Retina (tissue), 1 donor: ENCODE data around the gene FOXD4.
"Not testable (repeated sequence)": the region's sequence is repeated elsewhere in the genome, so short reads cannot be mapped to it uniquely, and the experiment has no call there.

Source experiments
- DNase-seq: peaks from one replicate; pipeline ENCODE4 v3.0.0-alpha.2; 2016

The FOXD4 gene

DNA sequence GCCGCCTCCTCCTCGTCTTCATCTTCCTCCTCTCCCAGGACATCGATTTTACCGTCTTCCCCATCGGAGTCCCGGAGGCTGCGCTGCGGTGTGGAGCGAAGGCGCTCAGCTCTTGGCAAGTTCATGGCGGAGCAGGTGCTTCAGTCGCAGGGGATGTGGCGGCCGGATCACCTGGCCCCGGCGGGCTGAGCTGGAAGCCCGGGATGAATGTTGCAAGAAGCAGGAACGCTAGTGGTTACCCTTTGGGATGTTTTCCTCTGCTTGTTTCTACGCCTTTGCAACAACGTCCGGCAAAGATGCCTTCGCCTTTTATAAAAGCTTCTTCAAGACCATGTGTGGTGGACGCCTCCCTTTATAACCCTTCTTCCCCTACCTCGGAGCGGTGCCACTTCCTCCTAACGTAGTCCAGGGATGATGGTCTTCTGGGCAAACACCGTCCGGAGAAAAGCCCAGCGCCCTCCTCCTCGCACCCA, at the start of gene FOXD4:
TSS of gene FOXD4 (minus strand) at position 423 of the 473 bp plus-strand sequence. CDS start at position 125, 298 bp downstream.
- peak; percentile 57 for DNase-seq

DNA sequence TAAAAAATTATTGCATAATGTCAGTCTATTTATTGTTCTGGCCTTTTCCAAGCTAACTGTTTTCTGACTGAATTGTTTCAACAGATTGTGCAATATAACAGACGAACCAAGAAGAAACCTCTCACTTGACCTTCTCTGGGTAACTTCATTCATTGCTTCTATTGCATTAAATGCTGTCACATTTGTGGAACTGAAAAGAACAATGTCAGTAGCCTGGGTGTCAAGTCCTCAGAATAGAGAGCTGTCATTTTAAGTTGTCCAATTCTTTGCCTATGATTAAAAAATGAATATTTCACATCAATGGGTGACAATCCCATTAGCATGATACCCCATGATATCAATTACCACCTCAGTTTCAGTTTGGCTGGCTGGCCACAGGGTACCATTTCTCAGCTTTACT, 41.7 kb upstream of the FOXD4 start:
- peak; percentile 1 for DNase-seq

DNA sequence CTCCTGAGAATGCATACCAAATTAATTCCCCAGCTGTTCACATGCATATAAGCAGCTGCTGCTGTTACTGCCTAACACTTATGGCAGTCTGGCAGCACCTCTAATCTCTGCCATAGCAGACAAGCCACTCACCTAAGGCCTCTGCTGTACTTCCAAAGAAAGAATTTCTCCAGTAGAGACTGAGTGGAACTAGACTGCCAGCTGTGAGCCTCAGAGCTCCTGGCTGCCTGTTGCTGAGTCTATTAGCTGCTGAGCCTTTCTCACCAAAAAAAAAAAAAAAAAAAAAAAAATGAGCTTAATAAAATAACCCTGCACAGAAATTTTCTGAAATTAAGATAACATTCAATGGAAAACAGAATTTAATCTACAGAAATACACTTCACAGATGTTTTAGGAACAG, 33.0 kb upstream of the FOXD4 start:
- not testable (repeated sequence) for DNase-seq

DNA sequence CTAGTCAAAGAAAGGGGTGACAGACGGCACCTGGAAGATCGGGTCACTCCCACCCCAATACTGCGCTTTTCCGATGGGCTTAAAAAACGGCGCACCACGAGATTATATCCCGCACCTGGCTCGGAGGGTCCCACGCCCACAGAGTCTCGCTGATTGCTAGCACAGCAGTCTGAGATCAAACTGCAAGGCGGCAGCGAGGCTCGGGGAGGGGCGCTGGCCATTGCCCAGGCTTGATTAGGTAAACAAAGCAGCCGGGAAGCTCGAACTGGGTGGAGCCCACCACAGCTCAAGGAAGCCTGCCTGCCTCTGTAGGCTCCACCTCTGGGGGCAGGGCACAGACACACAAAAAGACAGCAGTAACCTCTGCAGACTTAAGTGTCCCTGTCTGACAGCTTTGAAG, 21.7 kb upstream of the FOXD4 start:
- not testable (repeated sequence) for DNase-seq

DNA sequence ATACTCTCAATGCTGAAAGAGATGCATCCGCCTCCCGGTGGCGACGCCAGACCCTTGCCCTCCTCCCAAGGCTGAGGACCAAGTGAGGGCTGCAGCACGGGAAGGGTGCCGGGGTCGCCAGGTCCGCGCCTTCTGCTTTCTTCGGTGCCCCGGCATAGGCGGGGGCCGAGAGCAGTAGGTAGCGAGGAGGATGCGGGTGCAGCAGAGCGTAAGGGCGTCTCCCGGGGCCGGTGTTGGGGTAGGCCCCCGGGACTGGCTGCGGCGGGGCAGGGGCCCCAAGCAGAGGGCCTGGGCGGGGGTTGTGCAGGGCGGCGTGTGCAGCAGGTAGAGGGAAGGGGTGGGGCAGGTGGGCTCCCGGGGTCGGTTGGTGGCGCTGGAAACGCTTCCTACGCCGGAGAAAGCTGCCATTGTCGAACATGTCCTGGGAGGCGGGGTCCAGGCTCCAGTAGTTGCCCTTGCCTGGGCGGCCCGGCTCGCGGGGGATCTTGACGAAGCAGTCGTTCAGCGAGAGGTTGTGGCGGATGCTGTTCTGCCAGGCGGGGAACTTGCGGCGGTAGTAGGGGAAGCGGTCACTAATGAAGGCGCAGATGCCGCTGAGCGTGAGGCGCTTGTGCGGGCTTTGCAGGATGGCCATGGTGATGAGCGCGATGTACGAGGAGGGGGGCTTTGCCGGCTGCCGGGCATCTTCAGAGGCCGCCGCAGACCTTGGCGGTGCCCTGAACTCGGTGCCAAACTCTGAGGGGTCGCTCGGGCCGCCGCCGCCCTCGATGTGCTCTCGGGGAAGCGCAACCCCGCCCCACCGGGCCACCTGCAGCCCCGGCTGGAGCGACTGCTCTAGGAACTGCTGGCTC, 848 bp downstream of the FOXD4 start:
- peak; percentile 36 for DNase-seq

DNA sequence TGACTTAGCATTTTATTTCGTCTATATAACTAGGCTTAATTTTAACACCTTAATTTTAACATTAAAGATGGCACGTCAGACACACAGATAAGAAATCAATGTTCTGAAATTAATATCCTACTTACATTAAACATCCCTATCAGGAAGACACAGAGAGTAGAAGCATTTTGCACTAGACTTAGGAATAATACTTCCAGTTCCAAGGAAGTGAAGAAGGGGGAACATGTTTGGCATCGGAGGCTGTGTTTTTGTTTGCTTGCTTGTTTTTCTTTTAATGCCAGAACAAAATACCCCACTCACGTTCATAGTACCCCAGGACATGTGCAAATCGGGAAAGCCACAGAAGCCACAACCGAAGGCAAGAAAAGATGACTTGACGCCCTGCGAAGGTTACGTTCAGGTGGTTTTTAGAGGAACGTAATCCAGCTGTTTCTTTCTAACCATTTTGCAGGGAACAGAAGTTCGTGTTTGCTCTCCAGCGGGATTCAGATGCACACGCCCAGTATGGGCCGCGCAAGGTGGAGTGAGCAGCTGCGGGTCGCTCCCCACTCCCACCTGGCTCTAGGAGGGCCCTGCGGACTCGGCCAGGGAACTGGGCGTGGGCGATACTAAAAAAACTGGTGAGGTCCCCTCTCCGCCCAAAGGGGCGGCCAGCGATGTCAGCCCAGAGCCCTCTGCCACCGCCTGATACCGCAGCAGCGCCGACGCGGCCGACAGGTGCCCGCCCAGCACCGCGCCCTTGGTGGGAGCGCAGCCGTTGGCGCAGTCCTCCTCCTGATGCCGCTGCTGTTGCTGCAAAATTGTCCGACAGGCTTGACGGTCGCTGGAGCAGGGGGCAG, 1.8 kb downstream of the FOXD4 start:
- peak; percentile 50 for DNase-seq

DNA sequence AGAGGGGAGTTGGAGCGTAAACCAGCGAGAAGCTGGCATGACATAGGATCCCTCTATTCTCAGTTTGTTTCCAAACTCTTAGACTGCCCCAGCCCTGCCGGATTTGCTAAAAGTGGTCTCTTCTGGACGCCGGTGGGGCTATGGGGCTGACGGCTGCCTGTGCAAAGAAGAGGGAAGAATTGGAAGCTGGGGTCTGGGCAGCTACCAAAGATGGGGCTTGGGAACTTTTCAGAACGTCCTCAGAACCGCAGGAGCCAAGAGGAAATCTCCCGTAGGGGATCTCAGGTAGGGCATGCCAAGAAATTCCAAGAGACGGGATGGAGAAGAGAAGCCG, 3.1 kb downstream of the FOXD4 start:
- not testable (repeated sequence) for DNase-seq

DNA sequence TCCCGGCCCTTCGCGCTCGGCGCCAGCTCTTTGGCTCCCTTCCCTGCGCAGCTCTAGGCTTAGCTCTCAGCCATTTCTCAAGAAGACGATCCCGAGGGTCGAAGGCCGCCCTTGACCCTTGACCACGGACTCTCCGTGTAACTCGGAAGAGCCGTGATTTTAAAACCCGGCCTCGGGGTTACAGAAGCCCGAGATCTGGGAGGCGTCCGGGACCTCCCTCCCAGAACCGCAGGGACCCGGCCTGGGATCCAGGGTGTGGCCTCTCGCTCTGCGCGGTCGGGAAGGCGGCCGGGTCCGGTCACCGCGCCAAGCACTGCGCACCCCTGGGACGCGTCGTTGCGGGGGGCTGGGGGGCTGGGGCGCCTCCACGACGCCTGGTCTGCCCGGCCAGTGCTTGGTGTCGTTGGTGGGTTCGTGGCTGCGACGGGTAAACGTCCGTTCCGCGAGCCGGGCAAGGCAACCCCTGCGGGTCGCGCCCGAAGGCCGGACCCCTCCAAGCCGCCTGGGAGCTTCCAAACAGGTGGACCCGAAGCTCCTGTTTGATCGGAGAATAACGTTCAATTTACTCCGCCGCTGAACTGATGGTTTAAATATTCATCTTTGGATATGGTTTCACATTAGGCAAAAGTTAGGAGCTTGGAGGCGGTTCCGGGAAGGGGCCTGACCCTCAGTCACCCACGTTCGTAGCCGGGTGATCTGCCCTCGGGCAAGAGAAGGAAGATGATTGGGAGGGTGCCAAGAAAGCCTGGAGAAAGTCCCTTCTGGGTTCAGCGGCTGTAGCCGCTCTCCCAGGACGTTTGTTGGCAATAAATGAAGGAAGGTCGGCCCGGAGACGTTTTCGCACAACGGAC, 3.7 kb downstream of the FOXD4 start:
- peak; percentile 72 for DNase-seq

DNA sequence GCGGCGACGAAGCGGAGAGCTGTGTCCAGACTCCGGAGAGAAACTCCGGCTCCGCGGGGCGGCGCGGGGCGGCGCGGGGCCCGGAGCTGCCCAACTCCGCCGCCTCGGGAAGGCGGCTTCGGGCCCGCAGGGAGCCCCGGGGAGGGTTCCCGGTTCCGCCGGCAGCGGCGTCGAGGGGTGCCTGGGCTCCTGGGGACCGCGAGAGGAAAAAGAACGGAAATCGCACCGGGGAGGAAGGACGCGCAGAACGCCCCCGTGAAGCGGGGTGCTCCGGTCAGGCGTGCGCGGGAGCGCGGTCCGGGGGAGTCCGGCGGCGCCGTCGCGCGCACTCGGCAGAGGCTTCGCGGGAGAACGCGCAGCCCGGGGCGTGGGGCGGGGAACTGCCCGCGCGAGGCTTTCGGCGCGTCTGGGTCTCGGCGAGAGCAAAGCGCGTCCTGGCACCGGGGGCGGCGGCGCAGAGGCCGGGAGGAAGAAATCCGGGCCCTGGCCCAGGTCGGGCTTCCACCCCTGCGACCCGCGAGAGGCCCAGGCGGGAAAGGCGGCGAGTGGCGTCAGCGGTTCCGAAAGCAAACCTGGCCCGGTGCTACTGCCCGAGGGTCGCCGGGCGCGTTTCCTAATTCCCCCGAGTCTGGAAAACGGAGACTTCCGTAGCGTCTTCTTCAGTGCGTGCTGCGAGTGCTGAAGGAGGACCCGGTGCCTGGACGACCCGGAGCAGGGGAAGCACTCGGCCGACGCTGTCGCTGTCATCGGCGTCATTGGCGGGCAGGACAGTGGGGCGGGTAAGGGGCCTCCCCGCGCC, 4.5 kb downstream of the FOXD4 start:
- DNase-seq = peak; percentile 84

DNA sequence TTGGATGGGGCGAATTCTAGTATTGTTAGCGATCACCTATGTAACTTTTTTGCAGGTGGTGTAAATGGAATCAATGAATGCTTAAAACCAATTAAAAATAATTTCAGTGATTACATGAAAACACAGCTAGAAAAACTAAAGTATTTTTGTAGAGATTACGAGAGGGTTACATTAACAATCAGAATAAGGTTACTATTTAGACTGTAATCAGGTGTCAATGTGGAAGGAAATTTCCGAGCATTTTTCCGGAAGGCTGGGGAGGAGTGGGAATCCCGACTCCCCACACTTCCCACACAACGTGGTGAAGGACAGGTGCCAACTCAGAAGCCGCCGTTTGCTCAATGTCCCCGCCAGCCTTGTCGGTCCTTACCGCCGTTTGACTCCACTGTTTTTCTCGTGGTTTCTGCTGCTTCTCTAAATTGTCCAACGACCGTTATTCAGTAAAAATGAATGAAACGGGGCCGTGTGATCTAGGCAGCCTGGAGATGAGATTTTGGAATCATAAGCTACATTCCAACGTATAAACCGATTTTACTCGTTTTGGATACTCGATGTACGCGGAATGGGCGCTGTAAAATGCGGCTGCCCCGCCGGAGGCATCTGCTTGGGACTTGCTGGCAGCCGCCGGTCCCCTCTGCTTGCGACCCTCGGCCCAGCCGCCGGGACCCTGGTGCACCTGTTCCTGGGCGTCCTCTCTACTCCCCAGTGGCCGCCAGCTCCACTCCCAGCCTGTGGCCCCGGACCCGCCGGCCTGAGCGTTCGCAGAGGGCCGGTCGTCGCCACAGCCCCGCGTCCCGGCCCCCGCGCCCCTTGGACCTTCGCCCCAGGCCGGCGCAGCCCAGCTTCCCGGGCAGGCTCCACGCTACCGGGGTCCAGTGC, 5.4 kb downstream of the FOXD4 start:
- DNase-seq = peak; percentile 83

DNA sequence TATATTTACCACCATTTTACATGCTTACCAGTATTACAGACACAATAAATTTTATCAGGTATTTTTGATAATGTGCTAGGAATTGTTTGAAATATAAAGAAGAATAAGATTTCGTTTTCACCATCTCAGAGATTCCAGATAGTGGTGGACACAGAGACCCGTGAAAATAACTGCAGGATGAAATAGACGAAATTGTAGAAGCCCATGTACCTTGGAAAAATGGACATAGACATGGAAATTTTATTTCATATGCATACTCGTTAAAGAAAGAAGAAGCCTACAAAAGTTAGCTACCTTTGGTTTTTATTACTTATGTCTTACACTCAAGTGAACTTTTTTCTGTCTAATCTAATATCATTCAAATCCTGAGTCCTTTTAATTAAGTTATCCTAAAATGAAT, 7.5 kb downstream of the FOXD4 start:
- DNase-seq = not testable (repeated sequence)

DNA sequence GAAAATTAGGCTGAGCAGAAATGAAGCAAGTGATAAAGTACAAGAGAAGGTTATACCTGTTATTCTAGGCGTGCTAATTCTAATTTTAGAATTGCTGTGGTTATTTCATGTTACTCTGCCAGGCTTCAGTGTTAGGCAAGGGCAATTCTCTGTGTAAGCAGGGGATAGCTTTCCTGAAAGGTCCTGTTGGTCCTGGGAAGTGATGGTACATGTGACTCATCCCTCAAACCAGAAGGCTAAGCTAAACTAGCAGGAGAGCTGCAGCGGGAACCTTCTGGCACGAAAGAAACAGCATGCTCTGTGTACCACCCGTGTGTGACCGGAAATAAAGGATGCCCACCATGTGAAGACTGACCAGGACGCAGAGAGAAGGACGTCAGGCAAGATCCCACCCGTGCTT, 8.7 kb downstream of the FOXD4 start:
- DNase-seq = not testable (repeated sequence)

DNA sequence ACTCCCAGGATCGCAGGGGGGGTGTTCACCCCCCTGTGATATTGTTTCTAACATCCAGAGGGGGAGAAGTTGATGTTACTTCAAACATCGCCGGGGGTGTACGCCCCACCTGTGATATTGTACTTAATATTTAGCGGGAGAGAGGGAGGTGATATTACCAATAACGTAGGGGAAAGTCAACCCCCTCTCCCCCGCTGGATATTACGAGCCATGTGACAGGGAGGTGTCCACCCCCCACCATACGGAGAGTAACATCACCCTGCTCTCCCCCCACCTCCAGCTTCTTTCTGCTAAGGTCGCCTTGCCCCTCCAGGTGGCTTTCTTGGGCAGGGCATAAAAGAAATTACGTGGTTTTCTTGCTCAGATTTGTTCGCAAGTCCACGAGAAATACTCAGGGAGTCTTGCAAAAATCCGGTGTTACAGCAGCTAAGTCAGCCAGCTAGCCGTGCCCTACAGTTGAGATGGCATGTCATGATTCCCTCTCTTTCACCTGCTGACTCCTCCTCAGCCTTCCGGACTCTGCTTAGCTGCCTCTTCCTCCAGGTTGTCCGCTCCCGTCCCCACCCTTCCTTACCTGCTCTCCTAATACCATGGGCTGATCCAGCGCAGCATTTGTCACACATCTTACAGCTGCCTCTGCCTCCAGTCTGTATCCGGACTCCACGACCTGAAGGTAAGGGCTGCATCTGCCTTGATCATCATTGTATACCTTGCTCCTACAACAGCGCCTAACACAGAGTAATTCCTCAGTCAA, 9.3 kb downstream of the FOXD4 start:
- DNase-seq = not testable (repeated sequence)

DNA sequence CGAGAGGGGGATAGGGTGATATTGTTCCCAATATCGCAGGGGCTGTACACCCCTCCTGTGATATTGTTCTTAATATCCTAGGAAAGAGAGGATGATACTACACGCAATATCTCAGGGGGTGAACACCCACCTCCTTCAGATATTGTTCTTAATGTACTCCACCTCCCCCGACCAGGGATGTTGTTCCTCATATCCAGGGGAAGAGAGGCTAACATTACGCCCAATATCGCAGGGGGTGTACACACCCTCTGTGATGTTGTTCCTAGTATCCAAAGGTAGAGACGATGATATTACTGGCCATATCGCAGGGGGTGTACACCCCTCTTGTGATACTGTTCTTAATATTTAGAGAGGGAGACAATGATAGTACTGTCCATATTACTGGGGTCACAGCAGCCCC, 12.2 kb downstream of the FOXD4 start:
- DNase-seq = not testable (repeated sequence)

DNA sequence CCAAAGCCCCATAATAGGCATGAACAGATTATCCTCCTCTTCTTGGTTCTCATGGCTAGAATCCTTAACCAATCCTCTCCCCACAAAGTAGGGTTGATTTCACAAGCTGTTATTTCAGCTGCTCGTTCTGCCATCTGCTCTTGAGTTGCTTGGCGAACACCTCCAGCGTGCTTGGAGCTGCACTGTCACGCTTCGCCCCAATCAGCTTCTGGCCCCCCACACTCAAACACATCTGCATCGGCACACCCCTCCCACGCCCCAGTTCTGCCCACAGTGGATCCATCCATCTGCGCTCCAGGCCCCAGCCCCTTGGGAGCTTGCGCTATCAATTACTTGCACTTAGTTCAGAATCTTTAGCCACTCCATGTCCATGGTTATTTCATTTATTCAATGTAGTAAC, 17.8 kb downstream of the FOXD4 start:
- DNase-seq = not testable (repeated sequence)

DNA sequence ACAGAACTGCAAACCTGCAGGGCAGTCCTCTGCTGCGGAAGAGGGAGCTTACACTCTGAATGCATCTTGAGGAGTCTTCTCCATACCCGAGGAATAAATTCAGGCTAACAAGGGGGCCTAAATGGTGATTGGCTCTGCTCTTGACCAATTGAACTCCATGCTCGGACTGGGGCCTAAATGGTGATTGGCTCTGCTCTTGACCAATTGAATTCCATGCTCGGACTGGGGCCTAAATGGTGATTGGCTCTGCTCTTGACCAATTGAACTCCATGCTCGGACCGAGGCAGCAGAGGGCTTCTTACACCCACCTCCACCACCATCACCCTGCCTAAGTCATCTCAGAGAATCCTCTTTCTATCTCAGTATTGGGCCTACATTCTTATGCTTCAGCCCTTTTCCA, 18.4 kb downstream of the FOXD4 start:
- DNase-seq = not testable (repeated sequence)

DNA sequence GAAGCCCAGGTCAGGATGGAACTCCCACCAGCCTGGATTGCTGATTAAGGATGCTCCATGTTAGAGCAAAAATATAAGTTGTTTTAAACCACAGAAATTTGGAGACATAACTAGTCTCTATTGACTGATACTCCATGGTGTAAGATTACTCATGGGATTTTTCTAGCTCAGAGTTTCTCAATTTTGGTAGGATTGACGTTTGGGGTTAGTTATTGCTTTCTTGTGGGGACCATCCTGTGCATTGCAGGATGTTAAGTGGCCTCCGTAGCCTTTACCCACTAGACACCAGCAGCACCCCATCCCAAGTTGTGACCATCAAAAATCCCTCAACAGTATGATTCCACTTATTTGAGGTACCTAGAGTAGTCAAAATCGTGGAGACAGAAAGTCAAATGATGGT, 19.4 kb downstream of the FOXD4 start:
- not testable (repeated sequence) for DNase-seq

DNA sequence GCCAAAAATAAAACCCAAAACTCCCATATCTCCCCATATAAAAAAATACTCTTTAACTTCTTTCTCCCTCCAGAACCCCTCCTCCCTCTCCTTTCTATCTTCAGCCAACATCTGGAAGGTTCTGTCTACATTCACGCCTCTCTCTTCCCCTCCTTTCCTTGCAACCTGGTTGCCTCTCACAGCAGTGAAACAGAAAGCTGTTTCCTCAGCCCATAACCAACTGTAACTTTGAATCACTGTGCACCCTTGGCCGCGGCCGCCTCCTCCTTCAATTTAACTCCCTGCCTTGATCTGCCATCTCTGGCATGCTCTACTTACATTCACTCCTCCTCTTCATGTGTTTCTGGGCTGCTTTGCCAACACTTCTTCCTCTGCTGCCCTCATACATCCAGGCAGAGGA, 23.2 kb downstream of the FOXD4 start:
- DNase-seq = not testable (repeated sequence)

DNA sequence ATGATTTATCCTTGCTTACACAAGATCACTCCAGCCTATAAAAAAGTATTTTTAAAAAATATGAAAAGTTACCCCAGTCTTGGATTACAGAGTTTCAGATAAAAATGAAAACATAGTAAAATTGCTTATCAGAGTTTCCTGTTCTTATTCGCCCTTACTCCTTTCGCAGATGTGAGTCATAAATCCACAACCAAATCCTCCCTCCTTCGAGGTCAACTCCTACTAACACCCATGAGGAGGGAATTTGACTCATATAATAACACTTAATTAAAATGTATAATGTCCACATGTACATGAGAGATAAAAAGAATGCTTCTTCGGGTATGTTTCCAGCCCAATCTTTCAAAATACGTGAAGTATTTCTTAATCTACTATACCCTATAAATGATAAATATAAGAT, 23.9 kb downstream of the FOXD4 start:
- DNase-seq = not testable (repeated sequence)

DNA sequence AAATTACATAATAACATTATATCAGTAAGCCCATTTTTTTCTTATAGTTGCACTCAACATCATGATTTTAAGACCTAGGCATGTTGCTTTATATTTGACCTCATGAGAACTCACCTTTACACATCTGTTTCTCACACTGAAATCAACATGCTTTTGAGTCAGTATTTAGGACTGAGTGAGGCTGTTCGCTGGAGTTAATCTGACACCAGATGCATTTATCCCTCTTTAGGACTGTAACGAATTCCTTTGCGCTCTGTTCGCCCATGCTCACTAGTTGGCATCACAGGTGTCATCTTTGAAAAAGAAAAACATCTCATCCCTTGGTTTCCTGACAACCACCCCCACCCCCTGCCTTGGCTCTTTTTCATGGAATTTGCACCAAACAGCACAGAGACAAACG, 24.3 kb downstream of the FOXD4 start:
- DNase-seq = not testable (repeated sequence)
